Measurements from ENCODE around the gene NTN3.
"Not testable (repeated sequence)": the region's sequence is repeated elsewhere in the genome, so short reads cannot be mapped to it uniquely, and the experiment has no call there.

The NTN3 gene

GRCh38 chr16:2479996-2480395 is 8.9 kb downstream of the NTN3 start:
- DNase-seq (ENCODE audit: low read depth), result not testable (repeated sequence)

GRCh38 chr16:2480948-2481347 is 9.9 kb downstream of the NTN3 start:
- no peak for DNase-seq (ENCODE audit: low read depth)

- DNase-seq (ENCODE audit: low read depth), result no peak
Measured at GRCh38 chr16:2481676-2482075, 10.6 kb downstream of the NTN3 start.

- no peak for DNase-seq (ENCODE audit: low read depth)
Measured at GRCh38 chr16:2482249-2482648, 11.2 kb downstream of the NTN3 start.

- no peak for DNase-seq (ENCODE audit: low read depth)
Measured at GRCh38 chr16:2482708-2483534, 11.8 kb downstream of the NTN3 start.

GRCh38 chr16:2483939-2484897 is 13.1 kb downstream of the NTN3 start:
- no peak for DNase-seq (ENCODE audit: low read depth)

GRCh38 chr16:2484898-2485508 is 13.9 kb downstream of the NTN3 start:
- DNase-seq (ENCODE audit: low read depth), result no peak

GRCh38 chr16:2485811-2486507 is 14.9 kb downstream of the NTN3 start:
- no peak for DNase-seq (ENCODE audit: low read depth)

GRCh38 chr16:2486645-2487516 is 15.8 kb downstream of the NTN3 start:
- DNase-seq (ENCODE audit: low read depth), result peak; percentile 59

GRCh38 chr16:2487517-2487842 is 16.4 kb downstream of the NTN3 start:
- no peak for DNase-seq (ENCODE audit: low read depth)

GRCh38 chr16:2487903-2488531 is 16.9 kb downstream of the NTN3 start:
- no peak for DNase-seq (ENCODE audit: low read depth)

- no peak for DNase-seq (ENCODE audit: low read depth)
Measured at GRCh38 chr16:2489581-2489980, 18.5 kb downstream of the NTN3 start.

GRCh38 chr16:2490190-2491105 is 19.4 kb downstream of the NTN3 start:
- DNase-seq (ENCODE audit: low read depth), result no peak

GRCh38 chr16:2492292-2492691 is 21.2 kb downstream of the NTN3 start:
- no peak for DNase-seq (ENCODE audit: low read depth)

- no peak for DNase-seq (ENCODE audit: low read depth)
Measured at GRCh38 chr16:2493605-2494004, 22.5 kb downstream of the NTN3 start.

GRCh38 chr16:2494616-2495015 is 23.5 kb downstream of the NTN3 start:
- DNase-seq (ENCODE audit: low read depth), result no peak

- no peak for DNase-seq (ENCODE audit: low read depth)
Measured at GRCh38 chr16:2495041-2495440, 23.9 kb downstream of the NTN3 start.

- DNase-seq (ENCODE audit: low read depth), result no peak
Measured at GRCh38 chr16:2496223-2497115, 25.4 kb downstream of the NTN3 start.

Measured in activated T-cell treated with anti-CD3 and anti-CD28 coated beads for 48 hours (primary cell).